ENCODE measurements around the gene MTM1. TPM values are rescaled to one million over a fixed set of nuclear protein-coding genes. Genes with fewer than 3 reads are reported as not detected.
A peak's percentile ranks its signal among the peaks of the same experiment; 100 is the strongest.

MTM1 gene
- total and polyA plus RNA-seq, 9 of the 15 experiments (the other 6 are each of a cell fraction or from before 2014, with no cell fraction given) = 5.6 to 13.3 (median 9.5) TPM

GRCh38 chrX:150533863-150534262 lies 34.6 kb upstream of the MTM1 start (continued):
- TF ChIP-seq GTF3C2 (IDR thresholded peaks at IDR 0.05; ENCODE audit: borderline replicate concordance, extremely low read depth, insufficient read length) (no peak), SRSF1 (IDR thresholded peaks at IDR 0.05; ENCODE audit: low read depth, low read length) (no peak), MCM7 (IDR thresholded peaks at IDR 0.05) (no peak), FOXJ2 (tag; IDR thresholded peaks at IDR 0.05) (no peak), MAFF (IDR thresholded peaks at IDR 0.05; ENCODE audit: low read length) (0 out of 2 replicates have a peak, but pooled peaks have one; percentile 45), GABPB2 (CRISPR knock-in tag; conservative IDR thresholded peaks at IDR 0.05) (no peak), MXD1 (CRISPR knock-in tag; IDR thresholded peaks at IDR 0.05; ENCODE audit: borderline replicate concordance, poor library complexity, severe bottlenecking) (no peak), MYC (IDR thresholded peaks at IDR 0.05; ENCODE audit: low read depth, low read length) (no peak), MYC (CRISPR knock-in tag; IDR thresholded peaks at IDR 0.05; ENCODE audit: borderline replicate concordance, low read depth) (no peak), TCF3 (CRISPR knock-in tag; IDR thresholded peaks at IDR 0.05) (peak; percentile 55), SMARCA5 (IDR thresholded peaks at IDR 0.05) (peak; percentile 79), NFRKB (IDR thresholded peaks at IDR 0.05; ENCODE audit: low read depth) (no peak), ZNF551 (CRISPR knock-in tag; IDR thresholded peaks at IDR 0.05) (no peak), FOSL1 (tag; conservative IDR thresholded peaks at IDR 0.05) (peak; percentile 88), STAT5A (IDR thresholded peaks at IDR 0.05; ENCODE audit: borderline replicate concordance, low read length) (no peak), ARHGAP35 (IDR thresholded peaks at IDR 0.05; ENCODE audit: partially characterized antibody) (no peak), TFE3 (CRISPR knock-in tag; IDR thresholded peaks at IDR 0.05) (no peak), SRSF9 (IDR thresholded peaks at IDR 0.05; ENCODE audit: borderline replicate concordance, low read depth, low read length) (no peak), MTA2 (IDR thresholded peaks at IDR 0.05; ENCODE audit: low read depth) (no peak), ZFX (CRISPR knock-in tag; IDR thresholded peaks at IDR 0.05) (no peak), KAT7 (CRISPR knock-in tag; IDR thresholded peaks at IDR 0.05; ENCODE audit: borderline replicate concordance) (no peak), TAF9B (IDR thresholded peaks at IDR 0.05; ENCODE audit: partially characterized antibody) (no peak), NCOA2 (IDR thresholded peaks at IDR 0.05; ENCODE audit: partially characterized antibody in 2 of 2) (no peak), ERF (CRISPR knock-in tag; IDR thresholded peaks at IDR 0.05) (no peak), ZNF146 (CRISPR knock-in tag; IDR thresholded peaks at IDR 0.05; ENCODE audit: unreplicated experiment) (no peak)
- TF ChIP-seq, protein P1, sequence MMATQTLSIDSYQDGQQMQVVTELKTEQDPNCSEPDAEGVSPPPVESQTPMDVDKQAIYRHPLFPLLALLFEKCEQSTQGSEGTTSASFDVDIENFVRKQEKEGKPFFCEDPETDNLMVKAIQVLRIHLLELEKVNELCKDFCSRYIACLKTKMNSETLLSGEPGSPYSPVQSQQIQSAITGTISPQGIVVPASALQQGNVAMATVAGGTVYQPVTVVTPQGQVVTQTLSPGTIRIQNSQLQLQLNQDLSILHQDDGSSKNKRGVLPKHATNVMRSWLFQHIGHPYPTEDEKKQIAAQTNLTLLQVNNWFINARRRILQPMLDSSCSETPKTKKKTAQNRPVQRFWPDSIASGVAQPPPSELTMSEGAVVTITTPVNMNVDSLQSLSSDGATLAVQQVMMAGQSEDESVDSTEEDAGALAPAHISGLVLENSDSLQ (IDR thresholded peaks at IDR 0.05) = no peak
